ENCODE data around the gene MRI1.

MRI1 gene

GRCh38 chr19:13797058-13797440 is 32.7 kb downstream of the MRI1 start:
- no peaks in the 10 kb centered on the region for H3K9me3 Mint-ChIP-seq
- peak overlapping the region; percentile 32 to 87 (median 81) for H3K27ac Mint-ChIP-seq
- peak overlapping the region; percentile 93 to 98 (median 94) for H3K4me3 Mint-ChIP-seq
- peaks cover 29% of the 10 kb centered on the region for H3K4me1 Mint-ChIP-seq
- no peaks in the 10 kb centered on the region for H3K27me3 Mint-ChIP-seq (ENCODE audit: low read depth)
- peaks cover 13% of the 10 kb centered on the region for H3K36me3 Mint-ChIP-seq (ENCODE audit: low read depth)
- TF ChIP-seq CTCF (IDR thresholded peaks at IDR 0.05; ENCODE audit: unreplicated experiment in 3 of 3), result no peak

- H3K27ac Mint-ChIP-seq, result peak overlapping the region in 2 of 3 experiments; percentile 27 to 67
- peak overlapping the region; percentile 64 to 80 (median 73) for H3K4me3 Mint-ChIP-seq
- no peaks in the 10 kb centered on the region for H3K9me3 Mint-ChIP-seq
- H3K27me3 Mint-ChIP-seq (ENCODE audit: low read depth), result no peaks in the 10 kb centered on the region
- H3K4me1 Mint-ChIP-seq, result peaks cover 29% of the 10 kb centered on the region
- peaks cover 13% of the 10 kb centered on the region for H3K36me3 Mint-ChIP-seq (ENCODE audit: low read depth)
- no peak for TF ChIP-seq CTCF (IDR thresholded peaks at IDR 0.05; ENCODE audit: unreplicated experiment in 3 of 3)
Measured at GRCh38 chr19:13797870-13798269, 33.5 kb downstream of the MRI1 start.

GRCh38 chr19:13799669-13800068 is 35.3 kb downstream of the MRI1 start:
- no peak for TF ChIP-seq CTCF (IDR thresholded peaks at IDR 0.05; ENCODE audit: unreplicated experiment in 3 of 3)
- Mint-ChIP-seq H3K27ac (no peak overlapping the region), H3K36me3 (ENCODE audit: low read depth) (peaks cover 13% of the 10 kb centered on the region), H3K4me1 (peaks cover 18% of the 10 kb centered on the region), H3K27me3 (ENCODE audit: low read depth) (no peaks in the 10 kb centered on the region), H3K4me3 (no peak overlapping the region), H3K9me3 (no peaks in the 10 kb centered on the region)

- no peak overlapping the region for H3K4me3 Mint-ChIP-seq
- no peaks in the 10 kb centered on the region for H3K9me3 Mint-ChIP-seq
- no peaks in the 10 kb centered on the region for H3K4me1 Mint-ChIP-seq
- no peaks in the 10 kb centered on the region for H3K27me3 Mint-ChIP-seq (ENCODE audit: low read depth)
- H3K27ac Mint-ChIP-seq, result no peak overlapping the region
- TF ChIP-seq CTCF (IDR thresholded peaks at IDR 0.05; ENCODE audit: unreplicated experiment in 3 of 3), result no peak
- H3K36me3 Mint-ChIP-seq (ENCODE audit: low read depth), result peaks cover 20% of the 10 kb centered on the region
Measured at GRCh38 chr19:13803038-13803437, 38.7 kb downstream of the MRI1 start.

GRCh38 chr19:13804830-13805683 is 40.7 kb downstream of the MRI1 start:
- H3K4me3 Mint-ChIP-seq, result no peak overlapping the region
- TF ChIP-seq CTCF (IDR thresholded peaks at IDR 0.05; ENCODE audit: unreplicated experiment in 3 of 3), result peak in 2 of 3 experiments; percentile 27 to 50

GRCh38 chr19:13806728-13807127 is 42.4 kb downstream of the MRI1 start:
- no peaks in the 10 kb centered on the region for H3K4me1 Mint-ChIP-seq
- H3K9me3 Mint-ChIP-seq, result no peaks in the 10 kb centered on the region
- no peak for TF ChIP-seq CTCF (IDR thresholded peaks at IDR 0.05; ENCODE audit: unreplicated experiment in 3 of 3)
- peaks cover 3% of the 10 kb centered on the region for H3K27me3 Mint-ChIP-seq (ENCODE audit: low read depth)
- H3K36me3 Mint-ChIP-seq (ENCODE audit: low read depth), result peaks cover 18% of the 10 kb centered on the region
- H3K4me3 Mint-ChIP-seq, result no peak overlapping the region
- H3K27ac Mint-ChIP-seq, result no peak overlapping the region

More at GRCh38 chr19:13804830-13805683, 40.7 kb downstream of the MRI1 start:
- Mint-ChIP-seq H3K36me3 (ENCODE audit: low read depth) (peaks cover 24% of the 10 kb centered on the region), H3K4me1 (no peaks in the 10 kb centered on the region), H3K27ac (no peak overlapping the region), H3K27me3 (ENCODE audit: low read depth) (no peaks in the 10 kb centered on the region), H3K9me3 (no peaks in the 10 kb centered on the region)

Data from nephron (organoid).